ENCODE measurements around the gene PEAK1. TPM values are rescaled to one million over a fixed set of nuclear protein-coding genes. Genes with fewer than 3 reads are reported as not detected.

PEAK1 gene
- total RNA-seq, 4 donors from 2014 or later: 91.8 to 170 (median 123) TPM

DNA sequence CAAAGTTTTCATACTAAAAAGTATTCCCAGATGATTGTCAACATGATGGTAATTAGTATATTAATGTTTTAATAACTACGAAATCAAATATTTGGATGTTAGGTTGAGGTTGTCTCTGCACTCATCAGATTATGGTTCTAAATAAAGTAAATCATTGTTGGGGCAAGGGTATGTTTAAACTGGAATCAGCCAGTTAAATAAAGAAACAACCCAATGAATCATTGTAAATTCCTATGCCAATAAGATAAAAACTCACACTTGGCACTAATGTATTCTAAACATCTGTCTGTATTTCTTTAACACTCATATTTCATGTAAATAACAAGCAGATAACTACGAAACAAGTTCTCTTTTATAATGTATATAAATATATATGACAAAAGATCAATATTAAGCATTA is 92.7 kb downstream of the PEAK1 start:
- no peak for DNase-seq (ENCODE audit: extremely low spot score)
- 61% methylated on average over 2 of the region's 2 CpGs for WGBS
- no peaks in the 10 kb centered on the region for H3K36me3 ChIP-seq
- no peak overlapping the region for H3K27ac ChIP-seq (replicated peaks in 1 of 4)
- H3K9me3 ChIP-seq: no peaks in the 10 kb centered on the region
- intact Hi-C loops (cut with DNase I): no loop called here
- no peak overlapping the region for H3K4me3 ChIP-seq
- no peaks in the 10 kb centered on the region for H3K27me3 ChIP-seq
- peaks cover 6 to 40% (median 21%) of the 10 kb centered on the region in 4 donors for H3K4me1 ChIP-seq
- TF ChIP-seq POLR2A (IDR thresholded peaks at IDR 0.05; ENCODE audit: low read depth): no peak
- no peak for TF ChIP-seq EP300 (IDR thresholded peaks at IDR 0.05)
- TF ChIP-seq POLR2AphosphoS5 (IDR thresholded peaks at IDR 0.05): no peak
- TF ChIP-seq, protein P1, sequence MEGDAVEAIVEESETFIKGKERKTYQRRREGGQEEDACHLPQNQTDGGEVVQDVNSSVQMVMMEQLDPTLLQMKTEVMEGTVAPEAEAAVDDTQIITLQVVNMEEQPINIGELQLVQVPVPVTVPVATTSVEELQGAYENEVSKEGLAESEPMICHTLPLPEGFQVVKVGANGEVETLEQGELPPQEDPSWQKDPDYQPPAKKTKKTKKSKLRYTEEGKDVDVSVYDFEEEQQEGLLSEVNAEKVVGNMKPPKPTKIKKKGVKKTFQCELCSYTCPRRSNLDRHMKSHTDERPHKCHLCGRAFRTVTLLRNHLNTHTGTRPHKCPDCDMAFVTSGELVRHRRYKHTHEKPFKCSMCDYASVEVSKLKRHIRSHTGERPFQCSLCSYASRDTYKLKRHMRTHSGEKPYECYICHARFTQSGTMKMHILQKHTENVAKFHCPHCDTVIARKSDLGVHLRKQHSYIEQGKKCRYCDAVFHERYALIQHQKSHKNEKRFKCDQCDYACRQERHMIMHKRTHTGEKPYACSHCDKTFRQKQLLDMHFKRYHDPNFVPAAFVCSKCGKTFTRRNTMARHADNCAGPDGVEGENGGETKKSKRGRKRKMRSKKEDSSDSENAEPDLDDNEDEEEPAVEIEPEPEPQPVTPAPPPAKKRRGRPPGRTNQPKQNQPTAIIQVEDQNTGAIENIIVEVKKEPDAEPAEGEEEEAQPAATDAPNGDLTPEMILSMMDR (IDR thresholded peaks at IDR 0.05): no peak

DNA sequence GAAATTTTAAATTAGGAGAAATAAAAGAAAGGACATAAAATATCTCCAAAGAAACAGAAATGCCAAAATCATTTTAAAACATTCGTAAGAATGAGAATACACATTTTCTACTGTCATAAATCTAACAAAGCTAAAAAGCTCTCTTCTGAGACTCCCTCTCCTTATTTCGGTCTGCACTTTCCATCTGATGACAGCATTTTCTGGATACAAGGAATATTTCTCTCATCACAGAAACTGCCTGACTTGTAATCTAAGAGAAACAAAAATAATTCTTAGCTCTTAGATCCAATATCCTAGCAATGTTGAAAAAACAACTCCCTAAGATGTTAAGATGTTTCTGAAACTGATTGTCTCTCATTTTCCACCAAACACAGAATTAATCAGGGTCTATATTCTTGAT is 93.5 kb downstream of the PEAK1 start:
- TF ChIP-seq EP300 (IDR thresholded peaks at IDR 0.05) (no peak), POLR2A (IDR thresholded peaks at IDR 0.05; ENCODE audit: low read depth) (no peak), POLR2AphosphoS5 (IDR thresholded peaks at IDR 0.05) (no peak)
- TF ChIP-seq, protein P1 (IDR thresholded peaks at IDR 0.05): no peak
- Histone ChIP-seq H3K4me1 (peaks cover 6 to 40% (median 21%) of the 10 kb centered on the region in 4 donors), H3K36me3 (no peaks in the 10 kb centered on the region), H3K27ac (replicated peaks in 1 of 4) (no peak overlapping the region), H3K9me3 (no peaks in the 10 kb centered on the region), H3K4me3 (no peak overlapping the region), H3K27me3 (no peaks in the 10 kb centered on the region)
- intact Hi-C loops (cut with DNase I): no loop called here
- 75% methylated on average over 2 of the region's 2 CpGs for WGBS
- DNase-seq (ENCODE audit: extremely low spot score): no peak

DNA sequence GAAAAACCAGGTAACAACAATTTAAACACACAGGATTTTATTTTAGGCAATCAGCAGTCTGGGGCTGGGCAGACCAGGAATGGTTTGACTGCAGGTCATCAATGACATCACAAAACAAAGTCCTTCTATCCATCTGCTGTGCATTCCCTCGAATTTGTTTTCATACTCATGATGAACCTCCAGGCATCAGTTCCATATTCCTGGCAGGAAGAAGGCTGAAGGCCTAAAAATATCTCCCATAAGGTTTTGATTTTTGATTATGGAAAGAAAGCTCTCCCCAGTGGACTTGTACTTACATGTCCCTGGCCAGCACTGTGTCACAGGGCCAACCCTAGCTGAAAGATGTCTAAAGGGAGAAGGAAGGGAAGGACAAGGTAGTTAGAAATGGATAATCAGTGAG is 107.4 kb downstream of the PEAK1 start:
- no peak for TF ChIP-seq POLR2AphosphoS5 (IDR thresholded peaks at IDR 0.05)
- TF ChIP-seq EP300 (IDR thresholded peaks at IDR 0.05): no peak
- TF ChIP-seq POLR2A (IDR thresholded peaks at IDR 0.05; ENCODE audit: low read depth): no peak
- TF ChIP-seq, protein P1 (IDR thresholded peaks at IDR 0.05): no peak
- no peak overlapping the region for H3K27ac ChIP-seq (replicated peaks in 1 of 4)
- H3K9me3 ChIP-seq: no peaks in the 10 kb centered on the region
- no peak overlapping the region for H3K4me3 ChIP-seq
- H3K27me3 ChIP-seq: no peaks in the 10 kb centered on the region
- H3K4me1 ChIP-seq: peaks cover 8 to 26% (median 18%) of the 10 kb centered on the region in 4 donors
- no peak for DNase-seq (ENCODE audit: extremely low spot score)
- 67% methylated on average over 1 of the region's 1 CpG for WGBS
- no peaks in the 10 kb centered on the region for H3K36me3 ChIP-seq
- intact Hi-C loops (cut with DNase I): no loop called here

DNA sequence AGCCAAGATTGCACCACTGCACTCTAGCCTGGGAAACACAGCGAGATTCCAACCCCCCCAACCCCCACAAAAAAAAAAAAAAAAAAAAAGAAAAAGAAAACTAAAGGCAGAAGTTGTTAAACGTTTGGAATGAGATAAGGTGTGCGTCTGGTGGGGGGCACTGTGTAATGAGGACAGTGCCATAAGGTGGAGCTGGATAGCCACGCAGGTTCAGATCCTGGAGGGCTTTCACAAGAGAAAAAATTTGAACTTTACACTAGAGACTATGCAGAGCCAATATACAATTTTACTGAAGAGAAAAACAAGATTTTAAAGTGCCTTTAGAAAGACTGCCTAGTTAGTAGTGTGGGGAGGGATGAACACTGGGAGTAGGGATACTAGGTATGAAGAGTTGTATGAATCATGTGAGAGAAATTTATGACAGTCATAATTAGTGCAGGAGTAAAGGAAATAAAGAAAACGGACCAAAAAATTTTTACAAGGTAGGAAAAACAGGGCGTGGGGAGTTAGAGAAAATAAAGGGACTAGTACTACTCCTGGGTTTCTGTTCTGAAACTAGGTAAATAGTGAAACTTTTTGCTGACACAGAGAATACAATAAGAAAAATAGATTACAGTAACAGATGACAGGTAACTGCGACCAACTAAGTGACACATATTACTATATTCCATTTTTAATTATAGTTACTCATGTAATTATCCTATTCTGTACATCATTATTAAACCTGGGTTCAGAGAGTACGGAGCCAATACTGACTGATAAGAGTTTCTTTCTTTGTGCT is 108.1 kb downstream of the PEAK1 start:
- intact Hi-C loops (cut with DNase I): no loop called here
- TF ChIP-seq EP300 (IDR thresholded peaks at IDR 0.05) (no peak), POLR2AphosphoS5 (IDR thresholded peaks at IDR 0.05) (no peak), POLR2A (IDR thresholded peaks at IDR 0.05; ENCODE audit: low read depth) (no peak)
- TF ChIP-seq, protein P1 (IDR thresholded peaks at IDR 0.05): no peak
- H3K27ac ChIP-seq (replicated peaks in 1 of 4): no peak overlapping the region
- H3K9me3 ChIP-seq: no peaks in the 10 kb centered on the region
- no peak overlapping the region for H3K4me3 ChIP-seq
- no peak for DNase-seq (ENCODE audit: extremely low spot score)
- WGBS: 95% methylated on average over 8 of the region's 8 CpGs
- H3K4me1 ChIP-seq: peaks cover 11 to 33% (median 24%) of the 10 kb centered on the region in 4 donors
- no peaks in the 10 kb centered on the region for H3K36me3 ChIP-seq
- no peaks in the 10 kb centered on the region for H3K27me3 ChIP-seq
